Measurements from ENCODE around the gene RARA.
"Not testable (repeated sequence)": the region's sequence is repeated elsewhere in the genome, so short reads cannot be mapped to it uniquely, and the experiment has no call there.

Gene RARA

DNA sequence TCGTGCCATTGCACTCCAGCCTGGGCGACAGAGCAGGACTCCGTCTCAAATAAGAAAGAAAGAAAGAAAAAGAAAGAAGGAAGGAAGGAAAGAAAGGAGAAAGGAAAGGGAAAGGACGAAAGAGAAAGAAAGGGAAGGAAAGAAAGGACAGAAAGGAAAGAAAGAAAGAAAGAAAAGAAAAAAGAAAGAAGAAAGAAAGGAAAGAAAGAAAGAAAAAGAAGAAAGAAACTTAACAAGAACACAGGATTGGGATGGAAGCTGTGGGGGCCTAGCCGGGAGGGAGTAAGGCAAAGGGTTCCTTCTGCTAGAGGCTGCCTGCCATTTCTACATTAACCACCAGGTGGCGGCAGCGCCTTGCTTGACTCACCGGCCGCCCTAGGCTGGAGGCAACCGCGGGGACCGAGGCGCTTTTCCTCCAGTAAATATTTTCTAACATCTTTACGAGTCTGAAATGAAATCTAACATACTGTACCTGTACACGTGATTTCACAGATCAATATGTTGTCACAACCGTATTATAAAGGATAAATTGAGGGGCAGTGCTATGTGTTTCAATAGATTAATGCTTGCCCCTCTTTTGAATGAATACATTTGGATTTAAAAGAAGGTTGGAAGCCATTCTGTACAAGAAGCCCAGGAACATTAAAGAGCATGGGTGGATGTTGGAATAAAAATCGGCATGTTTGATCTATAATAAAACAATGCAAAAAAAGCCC, 49.5 kb downstream of the RARA start:
- DNase-seq (ENCODE audit: low spot score) = peak; percentile 73

- DNase-seq (ENCODE audit: low spot score) = no peak
Measured at GRCh38 chr17:40360091-40360490, 51.1 kb downstream of the RARA start.

- DNase-seq (ENCODE audit: low spot score) = no peak
Measured at GRCh38 chr17:40361063-40361924, 52.3 kb downstream of the RARA start.

DNA sequence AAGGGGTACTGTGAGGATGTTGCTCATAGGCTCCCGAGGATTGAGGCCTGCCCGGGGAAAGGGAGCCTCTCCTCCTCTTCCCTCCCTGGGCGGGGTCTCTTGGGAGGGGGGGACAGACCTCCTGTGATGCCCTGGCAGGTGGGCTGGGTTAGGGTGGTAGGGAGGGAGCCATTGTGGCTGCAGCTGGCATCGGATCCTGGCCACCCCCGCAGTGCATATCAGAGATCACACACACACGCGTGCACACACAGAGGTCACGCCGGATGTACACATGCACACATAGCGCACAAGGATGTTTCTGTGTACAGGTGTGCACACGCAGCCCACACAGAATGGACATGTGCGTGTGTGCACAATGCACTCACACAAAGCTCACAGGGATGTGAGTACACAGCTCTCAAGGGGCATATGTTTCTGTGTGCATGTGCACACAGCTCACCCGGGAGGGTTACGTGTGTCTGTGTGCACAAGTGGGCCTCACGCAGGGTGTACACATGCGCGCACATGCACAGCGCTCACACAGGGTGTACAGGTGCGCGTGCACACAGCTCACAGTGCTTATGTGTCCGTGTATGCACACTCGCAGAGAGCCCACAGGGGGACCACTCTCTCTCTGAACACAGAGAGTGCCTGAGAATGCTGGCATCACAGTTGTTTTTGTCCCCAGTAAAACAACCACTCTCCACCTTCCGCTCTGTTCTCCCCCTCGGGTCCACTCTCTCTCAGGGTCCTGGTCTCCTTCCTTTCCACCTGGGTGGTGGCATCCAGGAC, 53.1 kb downstream of the RARA start:
- no peak for DNase-seq (ENCODE audit: low spot score)

DNA sequence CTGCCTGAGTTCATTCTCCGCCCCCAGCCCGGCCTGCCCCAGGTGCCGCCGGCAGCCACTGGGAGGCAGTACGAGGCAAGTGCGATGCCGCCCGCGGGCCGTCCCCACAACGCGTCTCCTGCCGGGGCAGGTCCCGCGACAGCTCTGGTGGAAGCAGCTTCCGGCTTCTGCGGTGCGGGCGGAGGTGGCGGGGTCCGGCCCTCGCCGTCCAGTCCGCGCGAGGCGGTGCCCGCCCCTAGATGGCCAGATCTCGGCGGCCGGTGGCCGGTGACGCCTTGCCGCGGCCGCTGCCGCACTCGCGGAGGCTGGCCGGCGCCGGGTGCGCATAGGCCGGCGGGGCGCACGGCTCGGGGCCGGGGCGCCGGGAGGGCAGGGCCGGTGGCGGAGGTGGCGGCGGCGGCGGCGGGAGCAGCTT, 53.7 kb downstream of the RARA start:
- DNase-seq (ENCODE audit: low spot score) = no peak

GRCh38 chr17:40363111-40363827, 54.3 kb downstream of the RARA start:
- no peak for DNase-seq (ENCODE audit: low spot score)

GRCh38 chr17:40364121-40364861, 55.3 kb downstream of the RARA start, which contains the start of gene GJD3:
GJD3 (minus strand) TSS chr17:40364737; CDS start chr17:40363815, 922 bp downstream.
- no peak for DNase-seq (ENCODE audit: low spot score)

- no peak for DNase-seq (ENCODE audit: low spot score)
Measured at GRCh38 chr17:40364906-40365305, 55.9 kb downstream of the RARA start.

- no peak for DNase-seq (ENCODE audit: low spot score)
Measured at GRCh38 chr17:40366076-40366860, 57.3 kb downstream of the RARA start.

GRCh38 chr17:40366861-40367518, 58.0 kb downstream of the RARA start:
- no peak for DNase-seq (ENCODE audit: low spot score)

- not testable (repeated sequence) for DNase-seq (ENCODE audit: low spot score)
Measured at GRCh38 chr17:40367728-40368127, 58.7 kb downstream of the RARA start.

- no peak for DNase-seq (ENCODE audit: low spot score)
Measured at GRCh38 chr17:40369923-40370322, 60.9 kb downstream of the RARA start.

- no peak for DNase-seq (ENCODE audit: low spot score)
Measured at GRCh38 chr17:40371261-40371929, 62.4 kb downstream of the RARA start.

GRCh38 chr17:40372031-40372430, 63.1 kb downstream of the RARA start:
- no peak for DNase-seq (ENCODE audit: low spot score)

DNA sequence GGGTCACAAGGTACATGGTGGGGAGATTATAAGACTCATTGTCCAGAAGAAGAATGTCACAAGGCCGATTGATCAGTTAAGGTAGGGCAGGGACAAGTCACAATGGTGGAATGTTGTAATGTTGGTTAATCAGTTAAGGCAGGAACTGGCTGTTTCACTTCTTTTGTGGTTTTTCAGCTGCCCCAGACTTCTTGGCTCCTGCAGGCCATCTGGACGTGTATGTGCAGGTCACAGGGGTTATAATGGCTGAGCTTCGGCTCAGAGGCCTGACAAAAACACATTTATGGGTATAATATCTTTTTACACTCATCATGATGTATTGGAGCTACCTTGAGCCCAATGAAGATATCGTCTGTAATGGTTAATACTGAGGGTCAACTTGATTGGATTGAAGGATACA, 63.7 kb downstream of the RARA start:
- DNase-seq (ENCODE audit: low spot score) = not testable (repeated sequence)

- DNase-seq (ENCODE audit: low spot score) = no peak
Measured at GRCh38 chr17:40373324-40373723, 64.3 kb downstream of the RARA start.

DNA sequence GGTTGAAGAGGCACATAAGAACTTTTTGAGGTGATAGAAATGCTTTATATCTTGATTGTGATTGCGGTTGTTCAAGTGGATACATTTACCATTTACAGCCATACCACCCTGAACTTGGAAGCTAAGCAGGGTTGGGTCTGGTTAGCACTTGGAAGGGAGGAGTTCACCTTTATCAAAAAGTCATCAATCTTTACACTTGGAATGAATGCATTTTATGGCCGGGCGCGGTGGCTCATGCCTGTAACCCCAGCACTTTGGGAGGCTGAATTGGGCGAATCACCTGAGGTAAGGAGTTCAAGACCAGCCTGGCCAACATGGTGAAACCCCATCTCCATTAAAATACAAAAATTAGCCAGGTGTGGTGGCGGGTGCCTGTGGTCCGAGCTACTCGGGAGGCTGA, 65.0 kb downstream of the RARA start:
- DNase-seq (ENCODE audit: low spot score) = no peak

- no peak for DNase-seq (ENCODE audit: low spot score)
Measured at GRCh38 chr17:40374821-40375498, 66.0 kb downstream of the RARA start.

DNA sequence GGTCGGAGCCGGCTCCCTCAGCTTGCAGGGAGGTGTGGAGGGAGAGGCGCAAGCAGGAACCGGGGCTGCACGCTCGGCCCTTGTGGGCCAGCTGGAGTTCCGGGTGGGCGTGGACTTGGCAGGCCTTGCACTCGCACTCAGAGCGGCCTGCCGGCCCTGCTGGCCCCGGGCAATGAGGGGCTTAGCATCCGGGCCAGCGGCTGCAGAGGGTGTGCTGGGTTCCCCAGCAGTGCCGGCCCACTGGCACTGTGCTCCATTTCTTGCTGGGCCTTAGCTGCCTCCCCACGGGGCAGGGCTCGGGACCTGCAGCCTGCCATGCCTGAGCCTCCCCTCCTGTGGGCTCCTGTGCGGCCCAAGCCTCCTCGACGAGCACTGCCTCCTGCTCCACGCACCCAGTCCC, 66.8 kb downstream of the RARA start:
- not testable (repeated sequence) for DNase-seq (ENCODE audit: low spot score)

Measured in putamen (tissue), 1 donor.